22Rv1 (cell line): ENCODE data around the gene CTCF.

Source experiments
- CTCF ChIP-seq: fragments of 450-650 bp; IDR thresholded peaks from 2 replicates; pipeline ENCODE4 v1.5.1; 2017; ENCODE audit warnings: mild to moderate bottlenecking
- ZFX ChIP-seq: fragments of 450-650 bp; IDR thresholded peaks from 2 replicates; pipeline ENCODE4 v1.6.1; 2017; ENCODE audit warnings: antibody characterized with exemption, borderline replicate concordance

DNA sequence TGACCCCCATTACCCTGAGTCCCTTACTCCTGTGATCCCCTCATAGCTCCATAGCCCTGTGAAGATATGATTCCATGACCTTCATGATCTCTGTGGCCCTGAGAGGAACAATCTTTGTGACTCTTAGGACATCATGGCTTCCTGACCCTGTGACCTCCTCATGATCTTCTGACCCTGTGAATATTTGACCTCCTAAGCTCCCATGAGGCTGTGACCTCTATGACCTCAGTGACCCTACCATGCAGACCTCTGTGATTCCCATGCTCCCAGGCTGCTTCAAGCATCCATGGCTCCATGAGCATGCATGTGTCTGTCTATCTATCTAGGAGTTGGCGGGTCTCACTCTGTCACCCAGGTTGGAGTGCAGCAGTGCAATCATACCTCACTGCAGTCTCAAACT is 21.6 kb upstream of the CTCF start:
- TF ChIP-seq CTCF (no peak), ZFX (no peak)
